ENCODE measurements around the gene BRI3BP.
"Not testable (repeated sequence)": the region's sequence is repeated elsewhere in the genome, so short reads cannot be mapped to it uniquely, and the experiment has no call there.

BRI3BP gene

GRCh38 chr12:125056306-125056705, 62.9 kb downstream of the BRI3BP start:
- Histone ChIP-seq H3F3A (ENCODE audit: insufficient read depth, low read length) (no peaks in the 10 kb centered on the region), H3K9ac (ENCODE audit: low read length) (no peak overlapping the region), H3K4me3 (ENCODE audit: low read length) (no peak overlapping the region), H3K4me2 (ENCODE audit: low read depth, low read length) (no peak overlapping the region), H4K20me1 (ENCODE audit: insufficient read depth, low read length) (no peaks in the 10 kb centered on the region), H3K27me3 (replicated peaks; ENCODE audit: insufficient read depth, low read length) (no peaks in the 10 kb centered on the region), H3K79me2 (ENCODE audit: low read length) (no peaks in the 10 kb centered on the region), H3K27ac (ENCODE audit: low read length) (no peak overlapping the region), H3K9me3 (replicated peaks; ENCODE audit: insufficient read depth, low read length) (no peaks in the 10 kb centered on the region), H3K4me1 (ENCODE audit: low read length) (no peaks in the 10 kb centered on the region), H3K9me2 (replicated peaks; ENCODE audit: insufficient read depth, low read length) (no peaks in the 10 kb centered on the region), H3K36me3 (replicated peaks; ENCODE audit: insufficient read depth, low read length) (no peaks in the 10 kb centered on the region), H2AFZ (ENCODE audit: low read length) (no peak overlapping the region)
- DNase-seq = no peak
- TF ChIP-seq CTCF (IDR thresholded peaks at IDR 0.05; ENCODE audit: low read length) (no peak), EZH2phosphoT487 (IDR thresholded peaks at IDR 0.05; ENCODE audit: low read length) (no peak), EZH2 (optimal IDR thresholded peaks at IDR 0.05; ENCODE audit: low read depth, low read length) (no peak)

GRCh38 chr12:125057708-125058107, 64.3 kb downstream of the BRI3BP start:
- no peaks in the 10 kb centered on the region for H3K36me3 ChIP-seq (replicated peaks; ENCODE audit: insufficient read depth, low read length)

GRCh38 chr12:125061229-125061628, 67.8 kb downstream of the BRI3BP start:
- Histone ChIP-seq H3K9me2 (replicated peaks; ENCODE audit: insufficient read depth, low read length) (no peaks in the 10 kb centered on the region), H4K20me1 (ENCODE audit: insufficient read depth, low read length) (no peaks in the 10 kb centered on the region), H2AFZ (ENCODE audit: low read length) (no peak overlapping the region), H3K4me3 (ENCODE audit: low read length) (no peak overlapping the region), H3K4me1 (ENCODE audit: low read length) (no peaks in the 10 kb centered on the region), H3F3A (ENCODE audit: insufficient read depth, low read length) (no peaks in the 10 kb centered on the region), H3K27me3 (replicated peaks; ENCODE audit: insufficient read depth, low read length) (no peaks in the 10 kb centered on the region), H3K79me2 (ENCODE audit: low read length) (peaks cover 9% of the 10 kb centered on the region), H3K36me3 (replicated peaks; ENCODE audit: insufficient read depth, low read length) (no peaks in the 10 kb centered on the region), H3K27ac (ENCODE audit: low read length) (no peak overlapping the region), H3K9ac (ENCODE audit: low read length) (no peak overlapping the region), H3K4me2 (ENCODE audit: low read depth, low read length) (no peak overlapping the region), H3K9me3 (replicated peaks; ENCODE audit: insufficient read depth, low read length) (no peaks in the 10 kb centered on the region)
- no peak for DNase-seq
- no peak for TF ChIP-seq CTCF (IDR thresholded peaks at IDR 0.05; ENCODE audit: low read length)
- no peak for TF ChIP-seq EZH2 (optimal IDR thresholded peaks at IDR 0.05; ENCODE audit: low read depth, low read length)
- no peak for TF ChIP-seq EZH2phosphoT487 (IDR thresholded peaks at IDR 0.05; ENCODE audit: low read length)

More at GRCh38 chr12:125057708-125058107, 64.3 kb downstream of the BRI3BP start:
- Histone ChIP-seq H3K9me2 (replicated peaks; ENCODE audit: insufficient read depth, low read length) (no peaks in the 10 kb centered on the region), H3K27ac (ENCODE audit: low read length) (no peak overlapping the region), H4K20me1 (ENCODE audit: insufficient read depth, low read length) (no peaks in the 10 kb centered on the region), H3K27me3 (replicated peaks; ENCODE audit: insufficient read depth, low read length) (no peaks in the 10 kb centered on the region), H3K9ac (ENCODE audit: low read length) (no peak overlapping the region), H3K4me3 (ENCODE audit: low read length) (no peak overlapping the region), H2AFZ (ENCODE audit: low read length) (no peak overlapping the region), H3K4me2 (ENCODE audit: low read depth, low read length) (no peak overlapping the region), H3K79me2 (ENCODE audit: low read length) (no peaks in the 10 kb centered on the region), H3F3A (ENCODE audit: insufficient read depth, low read length) (no peaks in the 10 kb centered on the region), H3K9me3 (replicated peaks; ENCODE audit: insufficient read depth, low read length) (no peaks in the 10 kb centered on the region), H3K4me1 (ENCODE audit: low read length) (no peaks in the 10 kb centered on the region)
- DNase-seq = no peak
- TF ChIP-seq EZH2phosphoT487 (IDR thresholded peaks at IDR 0.05; ENCODE audit: low read length) (no peak), EZH2 (optimal IDR thresholded peaks at IDR 0.05; ENCODE audit: low read depth, low read length) (no peak), CTCF (IDR thresholded peaks at IDR 0.05; ENCODE audit: low read length) (no peak)

GRCh38 chr12:125063522-125063921, 70.1 kb downstream of the BRI3BP start:
- not testable (repeated sequence) for H4K20me1 ChIP-seq (ENCODE audit: insufficient read depth, low read length); H3K9me2 ChIP-seq (replicated peaks; ENCODE audit: insufficient read depth, low read length); H3K36me3 ChIP-seq (replicated peaks; ENCODE audit: insufficient read depth, low read length); H3K27ac ChIP-seq (ENCODE audit: low read length); H3K9me3 ChIP-seq (replicated peaks; ENCODE audit: insufficient read depth, low read length); H3K27me3 ChIP-seq (replicated peaks; ENCODE audit: insufficient read depth, low read length); H3K9ac ChIP-seq (ENCODE audit: low read length); H3K4me3 ChIP-seq (ENCODE audit: low read length); H2AFZ ChIP-seq (ENCODE audit: low read length); DNase-seq; H3F3A ChIP-seq (ENCODE audit: insufficient read depth, low read length); H3K4me1 ChIP-seq (ENCODE audit: low read length); H3K4me2 ChIP-seq (ENCODE audit: low read depth, low read length)
- peaks cover 18% of the 10 kb centered on the region for H3K79me2 ChIP-seq (ENCODE audit: low read length)

All from MM.1S (cell line).